Breast epithelium (tissue), 4 donors: ENCODE data around the gene AFF3. TPM values are rescaled to one million over a fixed set of nuclear protein-coding genes. Genes with fewer than 3 reads are reported as not detected.

Experiments used
- DNase-seq, 2 donors: peaks; one replicate each; pipeline ENCODE4 v3.0.0-alpha.2; 2019; ENCODE audit warnings: low spot score in 2 of 2
- H3K27ac ChIP-seq, 2 donors: fragments of 200-600 bp; sonication (generic) in 1 of 2; one replicate each; pipeline ENCODE4 v1.5.1; 2016 to 2019; ENCODE audit warnings: mild to moderate bottlenecking in 1 of 2
- H3K27me3 ChIP-seq, 2 donors: fragments of 200-600 bp; sonication (generic) in 1 of 2; one replicate each; pipeline versions ENCODE4 v1.5.1 to v1.6.0; 2017 to 2019; ENCODE audit warnings: control low read depth in 1 of 2, mild to moderate bottlenecking in 1 of 2
- H3K36me3 ChIP-seq: fragments of 200-600 bp; one replicate; pipeline ENCODE4 v1.5.1; 2019
- H3K4me1 ChIP-seq, 2 donors: fragments of 200-600 bp; sonication (generic); one replicate each; pipeline ENCODE4 v1.5.1; 2016 to 2019; ENCODE audit warnings: control low read depth in 1 of 2
- H3K4me3 ChIP-seq, 3 donors: fragments of 200-600 bp; sonication (generic); 1 replicate in 2 of 3; 2 replicates in 1 of 3; pipeline ENCODE4 v1.5.1; 2016 to 2019; ENCODE audit warnings: mild to moderate bottlenecking in 3 of 3, moderate library complexity in 2 of 3
- H3K9me3 ChIP-seq, 2 donors: fragments of 200-600 bp; sonication (generic) in 1 of 2; one replicate each; pipeline ENCODE4 v1.5.1; 2016 to 2019; ENCODE audit warnings: control low read depth in 1 of 2
- POLR2A ChIP-seq: fragments of 450-650 bp; IDR thresholded peaks from one replicate; pipeline ENCODE4 v1.6.1; 2016; ENCODE audit warnings: antibody characterized with exemption, mild to moderate bottlenecking, moderate library complexity
- POLR2AphosphoS5 ChIP-seq, 3 donors: sonication (generic); formaldehyde crosslinking; IDR thresholded peaks; one replicate each; pipeline ENCODE4 v1.6.1; 2017; ENCODE audit warnings: antibody characterized with exemption in 3 of 3
- intact Hi-C: fragments of 100-400 bp; cut with DNase I; formaldehyde crosslinking; loops from one replicate; pipeline ENCODE4 v1.15.1; 2023; ENCODE audit warnings: low total_unique reads
- total RNA-seq, 3 donors: library from RNA; depleted of rRNA; stranded (reverse); fragments of >200 nt; gene quantifications; one replicate each; pipeline ENCODE4 v1.1.0, GENCODE V29; 2016
- TF ChIP-seq, protein P1 (sequence below), 3 donors: fragments of 450-650 bp; IDR thresholded peaks; one replicate each; pipeline ENCODE4 v1.5.1; 2016 to 2017; ENCODE audit warnings: antibody characterized with exemption in 3 of 3, mild to moderate bottlenecking in 3 of 3, moderate library complexity in 3 of 3

AFF3 gene
- total RNA-seq, 3 donors from 2014 or later: 8.2 to 116 (median 63.6) TPM

DNA sequence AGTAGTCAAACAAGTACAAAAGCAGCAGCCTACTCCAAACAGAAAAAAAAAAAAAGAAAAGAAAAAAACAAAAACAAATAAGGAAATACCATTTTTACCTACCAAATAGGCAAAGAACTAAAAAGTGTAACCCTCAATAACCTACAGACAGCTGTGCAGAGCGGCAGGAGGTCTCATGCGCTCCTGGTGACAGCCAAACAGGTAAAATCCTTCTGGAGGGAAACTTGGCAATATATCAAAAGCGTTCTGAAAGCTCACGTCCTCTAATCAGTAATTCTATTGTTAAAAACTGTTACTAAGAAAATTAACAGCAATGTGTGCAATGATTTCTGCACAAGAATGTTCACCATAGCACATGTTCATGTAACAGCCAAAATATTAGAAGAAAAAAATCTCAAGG is 105.6 kb downstream of the AFF3 start:
- intact Hi-C loops: no loop called here
- Histone ChIP-seq H3K27ac (no peak overlapping the region), H3K4me3 (no peak overlapping the region), H3K27me3 (no peaks in the 10 kb centered on the region), H3K36me3 (no peaks in the 10 kb centered on the region), H3K4me1 (no peaks in the 10 kb centered on the region), H3K9me3 (no peaks in the 10 kb centered on the region)
- TF ChIP-seq, protein P1, sequence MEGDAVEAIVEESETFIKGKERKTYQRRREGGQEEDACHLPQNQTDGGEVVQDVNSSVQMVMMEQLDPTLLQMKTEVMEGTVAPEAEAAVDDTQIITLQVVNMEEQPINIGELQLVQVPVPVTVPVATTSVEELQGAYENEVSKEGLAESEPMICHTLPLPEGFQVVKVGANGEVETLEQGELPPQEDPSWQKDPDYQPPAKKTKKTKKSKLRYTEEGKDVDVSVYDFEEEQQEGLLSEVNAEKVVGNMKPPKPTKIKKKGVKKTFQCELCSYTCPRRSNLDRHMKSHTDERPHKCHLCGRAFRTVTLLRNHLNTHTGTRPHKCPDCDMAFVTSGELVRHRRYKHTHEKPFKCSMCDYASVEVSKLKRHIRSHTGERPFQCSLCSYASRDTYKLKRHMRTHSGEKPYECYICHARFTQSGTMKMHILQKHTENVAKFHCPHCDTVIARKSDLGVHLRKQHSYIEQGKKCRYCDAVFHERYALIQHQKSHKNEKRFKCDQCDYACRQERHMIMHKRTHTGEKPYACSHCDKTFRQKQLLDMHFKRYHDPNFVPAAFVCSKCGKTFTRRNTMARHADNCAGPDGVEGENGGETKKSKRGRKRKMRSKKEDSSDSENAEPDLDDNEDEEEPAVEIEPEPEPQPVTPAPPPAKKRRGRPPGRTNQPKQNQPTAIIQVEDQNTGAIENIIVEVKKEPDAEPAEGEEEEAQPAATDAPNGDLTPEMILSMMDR (IDR thresholded peaks at IDR 0.05): no peak
- TF ChIP-seq POLR2AphosphoS5 (IDR thresholded peaks at IDR 0.05) (no peak), POLR2A (no peak)
- DNase-seq: no peak

DNA sequence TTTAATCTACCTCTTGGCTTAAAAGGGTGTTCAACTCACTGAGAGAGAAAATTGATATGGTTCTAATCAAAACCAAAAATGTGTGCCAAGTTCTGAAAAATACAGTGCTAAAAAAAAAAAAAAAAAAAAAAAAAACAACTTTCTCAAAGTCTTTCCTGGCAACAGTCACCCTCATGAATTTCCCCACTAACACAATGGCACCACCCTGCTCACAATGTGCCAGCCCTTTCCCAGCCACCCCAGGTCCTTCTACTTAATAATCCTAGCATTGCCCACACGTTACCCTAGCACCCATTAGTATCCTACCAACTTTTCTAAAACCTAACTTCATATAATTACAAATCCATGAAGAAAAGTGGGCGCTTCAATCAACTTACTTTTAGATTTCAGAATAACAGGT is 106.4 kb downstream of the AFF3 start:
- no peaks in the 10 kb centered on the region for H3K36me3 ChIP-seq
- H3K4me1 ChIP-seq: no peaks in the 10 kb centered on the region
- no peaks in the 10 kb centered on the region for H3K9me3 ChIP-seq
- intact Hi-C loops: no loop called here
- H3K27ac ChIP-seq: no peak overlapping the region
- DNase-seq: no peak
- no peak overlapping the region for H3K4me3 ChIP-seq
- TF ChIP-seq POLR2AphosphoS5 (IDR thresholded peaks at IDR 0.05) (no peak), POLR2A (no peak)
- H3K27me3 ChIP-seq: no peaks in the 10 kb centered on the region

DNA sequence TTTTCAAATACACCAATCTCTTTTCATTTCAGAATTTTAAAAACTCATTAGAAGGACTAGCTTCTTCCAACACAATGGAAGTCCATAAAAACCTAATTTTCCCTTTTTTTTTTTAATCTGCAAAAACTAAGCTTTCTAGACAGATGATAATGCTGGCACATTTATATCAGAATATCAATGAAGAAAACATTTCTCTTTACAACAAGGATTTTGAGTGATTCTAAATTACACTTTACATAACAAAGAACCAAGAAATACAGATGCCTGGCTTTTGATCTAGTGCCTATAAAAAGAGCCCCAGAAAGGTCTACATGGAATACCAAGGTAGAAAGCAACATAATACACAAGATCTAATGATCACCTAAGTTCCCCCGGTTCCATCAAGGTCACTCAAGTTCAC is 108.0 kb downstream of the AFF3 start:
- no peak overlapping the region for H3K4me3 ChIP-seq
- TF ChIP-seq, protein P1 (IDR thresholded peaks at IDR 0.05): no peak
- no peak for TF ChIP-seq POLR2AphosphoS5 (IDR thresholded peaks at IDR 0.05)
- no peak for TF ChIP-seq POLR2A
- H3K27me3 ChIP-seq: no peaks in the 10 kb centered on the region
- H3K9me3 ChIP-seq: no peaks in the 10 kb centered on the region
- DNase-seq: no peak
- no peaks in the 10 kb centered on the region for H3K36me3 ChIP-seq
- H3K27ac ChIP-seq: no peak overlapping the region
- no peaks in the 10 kb centered on the region for H3K4me1 ChIP-seq
- intact Hi-C loops: no loop called here

DNA sequence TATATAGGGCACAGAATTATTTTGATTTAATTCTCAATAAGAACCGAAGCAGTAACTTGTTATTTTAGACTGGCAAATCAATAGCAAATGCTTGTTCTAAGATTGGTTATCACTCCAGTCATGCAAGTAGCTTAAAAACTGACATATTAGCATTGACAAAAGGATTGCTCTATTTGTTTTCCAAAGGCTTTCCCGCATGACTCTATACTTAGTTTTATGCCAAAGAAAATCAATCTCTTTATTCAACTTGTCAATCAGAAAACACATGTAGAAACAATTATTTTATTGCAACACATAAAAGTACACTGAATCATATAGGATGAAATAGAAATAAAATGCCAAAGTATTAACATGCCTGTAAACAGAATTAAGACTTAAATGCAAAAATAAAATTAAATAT is 108.4 kb downstream of the AFF3 start:
- no peaks in the 10 kb centered on the region for H3K27me3 ChIP-seq
- H3K4me1 ChIP-seq: no peaks in the 10 kb centered on the region
- no peak overlapping the region for H3K4me3 ChIP-seq
- intact Hi-C loops: no loop called here
- TF ChIP-seq, protein P1 (IDR thresholded peaks at IDR 0.05): no peak
- TF ChIP-seq POLR2A (no peak), POLR2AphosphoS5 (IDR thresholded peaks at IDR 0.05) (no peak)
- DNase-seq: no peak
- H3K36me3 ChIP-seq: no peaks in the 10 kb centered on the region
- no peaks in the 10 kb centered on the region for H3K9me3 ChIP-seq
- no peak overlapping the region for H3K27ac ChIP-seq

DNA sequence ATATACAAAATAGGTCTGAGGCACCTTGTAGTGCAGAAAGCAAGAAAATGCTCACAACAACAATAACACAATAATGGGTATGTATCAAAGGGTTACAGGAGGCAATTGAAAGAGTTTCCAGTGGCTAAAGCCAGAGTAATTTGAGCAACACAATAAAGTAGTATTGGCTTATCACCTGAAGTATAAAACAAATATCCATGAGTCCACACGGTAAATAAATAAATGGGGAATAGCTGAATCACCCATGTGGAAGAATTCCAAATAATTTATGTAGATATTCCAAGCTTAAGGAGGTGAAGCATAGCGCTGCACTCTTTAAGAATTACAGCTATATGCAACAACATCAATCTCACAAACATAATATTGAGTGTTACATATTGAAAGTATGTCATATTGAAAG is 110.8 kb downstream of the AFF3 start:
- intact Hi-C loops: no loop called here
- Histone ChIP-seq H3K4me1 (no peaks in the 10 kb centered on the region), H3K9me3 (no peaks in the 10 kb centered on the region), H3K27ac (no peak overlapping the region), H3K36me3 (no peaks in the 10 kb centered on the region), H3K4me3 (no peak overlapping the region), H3K27me3 (no peaks in the 10 kb centered on the region)
- TF ChIP-seq, protein P1 (IDR thresholded peaks at IDR 0.05): no peak
- TF ChIP-seq POLR2A (no peak), POLR2AphosphoS5 (IDR thresholded peaks at IDR 0.05) (no peak)
- DNase-seq: no peak

DNA sequence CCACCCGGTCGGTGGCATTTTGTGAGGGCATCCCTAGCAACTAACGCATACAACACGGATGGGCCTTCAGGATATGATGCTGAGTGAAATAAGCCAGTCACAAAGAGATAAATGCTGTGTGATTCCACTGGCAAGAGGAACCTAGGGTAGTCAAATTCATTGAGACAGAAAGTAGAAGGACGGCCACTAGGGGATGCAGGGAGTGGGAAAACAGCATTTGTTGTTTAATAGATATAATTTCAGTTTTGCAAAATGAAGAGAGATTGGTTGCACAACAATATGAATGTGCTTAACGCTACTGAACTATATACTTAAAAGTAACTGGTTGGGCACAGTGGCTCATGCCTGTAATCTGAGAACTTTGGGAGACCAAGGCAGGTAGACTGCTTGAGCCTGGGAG is 112.9 kb downstream of the AFF3 start:
- Histone ChIP-seq H3K9me3 (no peaks in the 10 kb centered on the region), H3K36me3 (no peaks in the 10 kb centered on the region)

More for the DNA sequence above, 112.9 kb downstream of the AFF3 start:
- no peak overlapping the region for H3K27ac ChIP-seq
- no peak overlapping the region for H3K4me3 ChIP-seq
- no peaks in the 10 kb centered on the region for H3K4me1 ChIP-seq
- intact Hi-C loops: no loop called here
- TF ChIP-seq POLR2AphosphoS5 (IDR thresholded peaks at IDR 0.05) (no peak), POLR2A (no peak)
- TF ChIP-seq, protein P1 (IDR thresholded peaks at IDR 0.05): no peak
- no peak for DNase-seq
- no peaks in the 10 kb centered on the region for H3K27me3 ChIP-seq
